NOMO-1 treated with dmso at 0.1 percent for 144 hours (cell line): ENCODE measurements around the gene SLC66A3.

Experiments used
- DNase-seq: peaks from one replicate; lab custom pipeline; 2025; ENCODE audit not compliant: unreplicated experiment; lab: John Stamatoyannopoulos, UW

The SLC66A3 gene

DNA sequence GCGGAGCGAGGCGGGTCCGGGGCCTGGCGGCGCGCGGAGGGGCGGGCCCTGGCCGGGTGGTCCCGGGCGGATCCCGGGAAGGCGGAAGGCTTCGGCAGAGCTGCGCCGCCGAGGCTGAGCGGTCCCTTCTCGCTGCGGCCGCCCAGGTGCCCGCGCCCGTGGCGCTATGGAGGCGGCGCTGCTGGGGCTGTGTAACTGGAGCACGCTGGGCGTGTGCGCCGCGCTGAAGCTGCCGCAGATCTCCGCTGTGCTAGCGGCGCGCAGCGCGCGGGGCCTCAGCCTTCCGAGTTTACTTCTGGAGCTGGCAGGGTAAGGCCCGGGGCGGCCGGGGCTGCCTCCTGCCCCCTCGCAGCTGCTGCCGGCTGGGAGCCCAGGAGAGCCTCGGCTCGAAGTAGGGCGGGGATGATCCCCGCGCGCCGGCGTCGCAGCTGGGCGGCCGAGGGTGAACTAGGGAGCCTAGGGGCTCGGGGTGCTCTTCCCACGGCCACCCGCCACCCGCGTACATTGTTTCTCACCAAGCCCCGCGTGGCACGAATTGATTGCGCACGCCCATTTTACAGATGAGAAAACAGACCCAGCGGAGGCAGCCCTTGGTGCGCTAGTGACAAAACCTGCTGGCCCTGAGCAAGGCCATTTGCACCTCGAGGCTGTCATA is at the start of gene SLC66A3:
TSS of gene SLC66A3 (plus strand) at position 87 of the 655 bp plus-strand sequence. CDS start at position 167, 80 bp downstream.
- DNase-seq = peak; percentile 83

DNA sequence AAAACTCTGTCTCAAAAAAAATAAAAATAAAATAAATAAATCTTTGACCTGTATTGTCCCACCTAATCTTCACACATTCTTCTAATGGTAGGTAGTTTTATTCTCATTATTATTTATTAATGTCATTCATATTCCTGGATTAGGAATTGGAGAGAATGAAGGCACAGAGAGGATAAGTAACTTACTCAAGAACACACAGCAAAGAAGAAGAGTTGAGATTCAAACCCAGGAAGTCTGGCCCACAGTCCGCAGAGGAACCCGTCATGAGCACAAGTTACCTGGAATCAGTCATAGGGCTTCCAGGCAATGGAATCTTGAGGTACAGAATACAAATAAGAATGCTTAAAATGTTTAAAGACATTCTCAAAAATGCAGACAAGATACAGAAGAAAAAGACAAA is 46.3 kb upstream of the SLC66A3 start:
- DNase-seq = no peak

DNA sequence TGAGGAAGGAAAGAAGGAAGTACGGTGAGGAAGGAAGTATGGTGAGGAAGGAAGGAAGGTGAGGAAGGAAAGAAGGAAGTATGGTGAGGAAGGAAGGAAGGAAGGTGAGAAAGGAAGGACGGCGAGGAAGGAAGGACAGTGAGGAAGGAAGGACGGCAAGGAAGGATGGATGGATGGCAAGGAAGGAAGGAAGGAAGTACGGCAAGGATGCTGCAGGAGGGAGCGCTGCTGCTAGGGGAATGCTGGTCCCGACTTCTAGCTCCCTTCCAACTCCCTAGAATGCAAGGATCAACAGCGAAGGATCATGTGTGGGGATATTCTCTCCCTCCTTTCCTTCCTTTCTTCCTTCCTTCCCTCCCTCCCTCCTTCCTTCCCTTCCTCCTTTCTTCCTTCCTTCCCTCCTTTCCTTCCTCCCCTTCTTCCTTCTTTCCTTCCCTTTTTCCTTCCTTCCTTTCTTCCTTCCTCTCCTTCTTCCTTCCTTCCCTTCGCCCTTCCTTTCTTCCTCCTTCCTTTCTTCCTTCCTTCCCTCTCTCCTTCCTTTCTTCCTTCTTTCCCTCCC is 42.3 kb upstream of the SLC66A3 start:
- no peak for DNase-seq

DNA sequence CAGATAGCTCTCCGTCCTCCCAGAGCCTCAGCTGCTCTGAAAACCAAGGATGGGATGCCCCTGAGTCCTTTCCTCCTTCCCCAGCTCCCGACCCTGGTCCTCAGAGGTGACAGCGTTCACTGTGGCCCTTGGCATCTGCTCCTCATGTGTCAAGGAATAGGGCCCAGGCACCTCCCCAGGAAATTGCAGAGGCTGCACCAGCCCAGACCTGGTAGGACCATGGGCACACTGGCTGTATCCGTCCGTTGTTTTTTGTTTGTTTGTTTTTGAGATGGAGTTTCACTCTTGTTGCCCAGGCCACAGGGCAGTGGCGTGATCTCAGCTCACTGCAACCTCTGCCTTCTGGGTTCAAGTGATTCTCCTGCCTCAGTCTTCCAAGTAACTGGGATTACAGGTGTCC is 37.5 kb upstream of the SLC66A3 start:
- DNase-seq = no peak

DNA sequence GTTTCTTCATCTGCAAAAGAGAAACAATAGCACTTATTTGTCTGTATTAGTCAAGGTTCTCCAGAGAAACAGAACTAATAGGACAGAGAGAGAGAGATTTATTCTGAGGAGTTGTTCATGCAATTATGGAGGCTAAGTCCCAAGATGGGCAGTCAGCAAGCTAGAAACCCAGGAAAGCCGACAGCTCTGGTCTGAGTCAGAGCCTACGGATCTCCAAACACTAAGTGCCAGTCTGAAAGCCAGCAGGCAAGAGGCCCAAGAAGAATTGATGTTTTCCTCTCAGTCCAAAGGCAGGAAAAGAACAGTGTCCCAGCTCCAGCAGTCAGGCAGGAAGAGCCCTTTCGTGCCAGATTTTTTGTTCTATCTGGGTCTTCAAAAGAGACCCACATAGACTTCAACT is 36.5 kb upstream of the SLC66A3 start:
- no peak for DNase-seq

DNA sequence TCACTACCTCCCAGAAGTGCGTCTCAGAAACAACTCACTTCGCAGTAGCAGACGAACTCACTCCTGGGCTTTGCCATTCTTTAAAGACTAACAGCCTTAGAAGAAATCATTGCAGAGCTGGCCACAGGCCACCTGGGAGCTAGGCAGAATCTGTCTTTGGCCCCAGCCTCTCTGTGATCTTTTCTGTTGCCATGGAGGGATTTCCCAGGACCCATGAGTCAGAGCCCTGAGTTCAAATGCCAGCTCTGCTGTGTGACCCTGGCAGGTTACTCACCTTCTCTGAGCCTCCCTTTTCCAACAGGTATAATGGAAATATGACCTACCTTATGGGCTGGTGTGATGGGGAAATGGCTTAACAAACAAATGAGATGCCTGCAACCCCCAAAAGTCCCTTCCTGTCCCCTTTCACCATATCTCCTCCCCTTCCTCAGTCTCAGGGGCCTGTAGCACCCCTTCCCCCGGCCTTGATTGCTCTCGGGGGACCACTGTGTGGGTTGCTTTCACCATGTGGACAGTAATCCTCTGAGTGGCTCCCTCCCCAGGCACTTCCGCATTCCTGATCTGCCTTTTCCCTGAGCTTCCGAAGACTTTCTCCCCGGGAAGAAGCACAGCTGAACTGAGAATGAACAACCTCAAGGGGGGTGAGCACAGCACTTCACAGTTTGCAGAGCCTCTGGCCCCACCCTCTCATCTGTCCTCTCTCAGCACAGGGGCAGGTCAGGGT is 34.0 kb upstream of the SLC66A3 start:
- no peak for DNase-seq

DNA sequence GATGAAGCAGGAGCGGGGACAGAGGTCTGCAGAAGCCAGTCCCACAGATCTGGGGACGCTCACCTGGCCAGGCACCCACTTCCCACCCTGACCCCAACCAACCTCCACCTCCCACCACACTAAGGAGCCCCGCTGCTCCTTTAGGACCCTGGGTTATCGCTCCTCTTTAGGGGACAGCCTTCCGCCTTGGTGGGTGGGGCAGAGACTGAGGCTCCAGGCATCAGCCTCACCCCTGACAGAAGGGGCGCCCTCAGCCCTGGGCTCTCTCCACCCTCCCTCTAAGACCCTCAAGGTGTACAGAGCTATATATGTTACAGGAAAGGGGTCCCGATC is 33.5 kb upstream of the SLC66A3 start:
- no peak for DNase-seq

DNA sequence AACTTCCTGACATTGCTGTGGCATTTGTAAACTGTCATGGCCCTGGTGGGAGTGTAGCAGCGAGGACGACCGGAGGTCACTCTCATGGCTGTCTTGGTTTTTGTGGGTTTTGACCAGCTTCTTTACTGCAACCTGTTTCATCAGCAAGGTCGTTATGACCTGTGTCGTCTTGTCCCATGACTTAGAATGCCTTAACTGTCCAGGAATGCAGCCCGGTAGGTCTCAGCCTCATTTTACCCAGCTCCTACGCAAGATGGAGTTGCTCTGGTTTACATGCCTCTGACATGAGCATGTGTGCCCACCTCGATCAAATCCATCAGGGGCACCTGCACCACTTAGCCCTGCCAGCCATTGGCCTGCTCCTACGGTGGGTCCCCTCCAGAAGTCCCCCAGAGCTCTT is 32.9 kb upstream of the SLC66A3 start:
- no peak for DNase-seq

DNA sequence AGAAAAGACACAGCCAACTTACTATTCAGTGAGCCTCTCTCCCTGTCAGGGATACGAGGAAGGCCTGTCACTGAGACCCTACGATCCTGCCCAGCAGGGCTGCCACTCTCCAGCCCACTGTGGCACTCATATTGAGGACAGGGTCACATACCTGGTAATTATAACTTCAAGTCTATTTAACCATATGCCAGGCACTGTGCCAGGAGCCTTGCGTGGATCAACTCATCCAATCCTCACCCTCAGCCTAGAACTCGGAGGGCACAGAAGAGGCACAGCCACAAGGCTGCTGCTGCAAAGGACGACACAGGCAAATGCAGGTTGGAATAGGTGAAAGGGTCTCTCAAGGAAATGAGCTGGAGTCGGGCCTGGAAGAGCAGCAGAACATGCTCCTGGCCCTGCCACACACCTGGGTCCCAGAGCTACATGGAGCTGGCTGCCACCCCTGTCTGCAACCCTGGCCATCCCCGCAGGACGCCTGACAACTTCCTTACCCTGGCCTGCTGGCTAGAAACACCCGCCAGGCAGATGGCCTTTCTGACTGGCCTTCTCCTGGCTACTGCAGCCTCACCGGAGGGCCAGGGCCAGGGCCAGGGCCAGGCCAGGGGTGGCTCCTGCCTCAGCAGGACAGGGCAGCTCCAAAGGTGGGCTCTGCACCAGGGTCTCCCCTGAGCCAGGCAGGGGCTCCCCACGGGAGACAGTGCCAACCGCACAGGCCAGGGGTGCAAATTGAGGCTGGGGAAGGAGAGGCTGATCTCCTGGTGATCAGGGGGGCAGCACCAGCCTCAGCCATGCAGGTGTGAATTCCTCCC is 32.1 kb upstream of the SLC66A3 start:
- no peak for DNase-seq

DNA sequence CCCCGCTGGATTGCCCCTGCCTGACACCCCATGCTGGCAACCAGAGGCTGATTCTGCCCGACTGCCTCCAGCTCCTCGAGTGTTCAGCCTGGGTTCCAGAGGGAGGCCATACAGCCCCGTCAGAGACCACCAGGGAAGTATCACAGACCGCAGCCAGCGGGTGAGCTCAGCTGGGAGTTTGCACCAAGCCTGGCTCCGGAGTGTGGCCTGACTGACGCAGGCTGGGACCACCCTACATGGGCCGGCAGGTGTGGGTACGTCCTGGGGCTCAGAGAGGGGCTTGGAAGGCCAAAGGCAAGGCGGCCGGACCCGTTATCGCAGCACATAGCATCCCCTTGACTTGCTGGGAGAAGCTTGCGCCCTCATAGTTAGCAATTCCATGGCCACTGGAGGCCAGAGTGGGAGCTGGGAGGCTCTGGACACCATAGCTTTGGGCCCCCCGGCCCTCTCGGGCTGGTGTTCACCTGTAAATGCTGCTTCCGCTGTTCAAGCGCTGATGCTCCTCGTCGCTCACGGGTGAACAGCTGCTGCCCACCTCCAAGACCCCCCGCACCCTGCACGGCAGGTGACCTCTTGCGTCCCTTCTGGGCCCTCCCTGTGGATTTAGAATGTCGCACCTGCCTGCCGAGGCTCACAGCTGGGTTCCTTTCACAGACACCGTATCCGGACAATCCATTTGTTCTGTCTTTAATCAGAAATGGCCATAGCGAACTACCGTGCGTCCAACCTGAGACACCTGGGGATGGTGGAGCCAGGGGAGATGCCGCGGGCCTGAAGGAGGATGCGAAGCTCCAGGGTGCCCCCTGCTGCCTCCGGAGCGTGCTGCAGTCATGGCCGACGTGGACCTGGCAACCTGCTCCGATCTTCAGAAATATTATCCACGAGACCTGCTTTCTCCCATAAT is 31.2 kb upstream of the SLC66A3 start:
- DNase-seq = peak; percentile 43

DNA sequence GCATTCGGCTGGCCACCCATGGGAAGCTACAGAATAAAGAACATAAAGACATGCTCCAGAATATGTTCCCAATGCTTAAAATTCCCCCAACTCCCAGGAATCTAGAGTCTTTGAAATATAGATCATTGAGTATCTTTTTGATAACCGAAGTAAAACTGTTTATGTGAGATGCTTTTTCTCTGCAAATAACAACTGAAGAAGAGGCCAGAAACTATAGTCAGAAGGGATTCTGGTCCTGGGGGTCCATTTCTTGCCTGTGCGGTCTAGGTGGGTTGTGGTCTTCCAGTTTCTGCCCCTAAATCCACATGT is 30.6 kb upstream of the SLC66A3 start:
- no peak for DNase-seq

DNA sequence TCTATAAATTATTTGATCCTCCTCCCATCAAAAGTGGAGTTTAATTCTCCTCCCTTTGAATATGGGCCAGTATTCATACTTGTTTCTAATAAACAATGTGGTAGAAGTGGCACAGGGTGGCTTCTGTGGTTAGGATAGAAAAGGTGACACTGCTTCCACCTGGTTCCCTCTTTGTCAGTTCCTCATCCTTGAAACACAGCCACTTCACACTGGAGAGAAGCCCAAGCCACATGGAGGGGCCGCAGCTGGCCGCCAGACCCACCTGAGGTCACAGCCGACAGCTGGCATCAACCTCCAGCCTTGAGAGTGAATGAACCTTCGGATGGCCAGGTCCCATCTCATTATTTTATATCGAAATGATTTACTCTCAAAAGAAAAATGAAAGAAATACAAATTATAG is 27.5 kb upstream of the SLC66A3 start:
- DNase-seq = no peak

DNA sequence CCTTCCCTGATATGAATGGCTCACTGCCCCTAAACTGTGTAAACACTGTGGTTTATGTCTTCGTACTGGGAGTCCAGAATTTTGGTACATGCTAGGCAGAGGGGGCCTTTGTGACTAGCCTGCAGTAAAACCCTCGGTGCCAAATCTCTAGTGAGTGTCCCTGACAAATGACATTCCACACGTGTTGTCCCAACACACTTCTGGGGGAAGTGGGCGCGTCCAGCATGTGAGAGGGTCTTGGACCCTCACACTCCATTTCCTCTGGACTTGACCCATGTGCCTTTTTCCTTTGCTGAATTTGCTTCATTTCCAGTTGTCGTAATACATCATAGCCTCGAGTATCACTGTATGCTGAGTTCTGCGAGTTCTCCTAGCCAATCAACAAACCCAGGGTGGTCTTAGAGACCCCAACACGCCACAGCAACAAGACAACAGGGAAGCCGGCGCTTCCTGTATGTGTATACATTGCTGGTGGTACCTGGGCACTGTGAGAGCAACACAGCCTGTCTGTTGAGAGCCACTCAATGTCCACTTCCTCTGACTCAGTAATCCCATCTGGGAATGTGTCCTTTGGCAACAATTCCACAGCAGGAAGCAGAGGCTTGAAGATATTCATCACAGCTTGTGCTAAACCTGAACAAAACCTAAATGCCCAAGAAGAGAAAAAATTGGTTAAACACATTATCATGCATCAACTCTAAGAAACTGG is 26.9 kb upstream of the SLC66A3 start:
- no peak for DNase-seq

DNA sequence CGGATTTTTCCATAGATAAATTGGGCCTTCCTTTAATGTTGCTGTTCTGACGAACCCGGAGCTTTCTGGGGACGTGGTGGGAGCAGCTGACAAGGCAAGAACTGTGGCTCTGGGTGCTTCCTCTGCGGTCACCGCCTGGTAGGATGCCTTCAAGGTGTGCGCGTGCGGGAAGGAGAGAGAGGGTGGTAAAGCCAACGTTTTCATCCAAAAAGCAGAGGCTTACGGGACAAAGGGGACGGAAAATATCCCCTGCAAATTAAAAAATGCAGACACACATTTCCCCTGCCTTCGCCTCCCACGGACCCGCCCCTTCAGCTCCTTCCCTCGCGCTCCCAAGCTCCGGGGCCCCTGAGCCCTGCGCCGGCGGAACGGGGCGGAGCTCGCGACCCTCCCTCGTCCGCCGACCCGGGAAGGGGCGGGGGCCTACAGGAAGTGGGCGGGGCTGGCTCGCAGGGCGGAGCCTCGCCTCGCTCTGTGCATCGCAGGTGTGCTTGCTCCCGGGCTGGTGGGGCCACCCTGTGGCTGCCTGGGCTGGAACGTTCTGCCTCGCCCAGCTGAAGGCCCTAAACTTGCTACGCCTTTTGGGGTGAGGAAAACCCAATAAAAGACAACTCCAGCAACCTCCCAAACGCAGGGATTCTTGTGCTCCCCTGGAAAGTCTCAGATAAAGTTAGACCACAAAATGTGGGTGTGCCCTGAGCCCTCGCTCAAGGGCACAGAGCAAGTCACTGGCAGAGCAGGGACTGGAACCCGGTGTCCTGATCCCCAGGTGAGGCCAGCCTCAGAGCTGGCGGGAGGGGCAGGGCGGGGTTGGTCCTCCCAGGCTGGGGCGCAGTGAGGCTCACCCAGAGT is 25.4 kb upstream of the SLC66A3 start:
- peak; percentile 6 for DNase-seq

DNA sequence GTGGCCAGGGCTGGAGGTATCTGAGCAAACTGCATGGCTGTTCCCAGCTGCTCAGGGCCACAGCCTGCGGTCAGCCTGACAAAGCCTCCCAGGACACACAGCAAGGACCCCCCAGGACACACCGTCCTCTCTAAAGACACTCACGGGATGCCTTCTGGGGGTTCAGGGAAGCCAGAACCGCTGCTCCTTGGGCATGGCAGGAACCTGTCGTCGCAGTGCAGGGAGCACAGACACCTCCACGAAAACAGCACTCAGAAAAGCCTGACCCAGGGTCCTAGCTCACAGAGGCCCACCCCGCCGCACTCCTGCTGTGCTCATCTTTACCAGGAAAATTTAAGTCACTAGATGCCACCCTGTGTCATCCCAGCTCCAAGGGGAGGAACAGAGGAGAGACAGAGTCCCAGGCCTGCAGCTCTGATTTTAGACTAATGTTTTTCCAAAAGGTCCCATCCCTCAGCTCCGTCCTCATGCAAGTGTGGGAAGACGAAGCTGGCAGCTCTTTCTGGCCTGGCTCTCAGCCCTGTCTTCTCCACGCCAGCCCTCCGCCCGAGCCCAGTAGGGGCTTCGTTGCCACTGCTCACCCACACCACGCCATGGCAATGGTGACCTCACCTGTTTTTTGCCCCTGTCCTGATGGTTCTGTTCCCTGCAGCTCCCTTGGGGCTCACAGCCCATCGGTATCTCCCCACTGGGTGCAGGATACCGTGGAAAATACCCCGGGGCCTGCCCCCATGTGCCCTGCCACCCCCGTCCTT is 23.9 kb upstream of the SLC66A3 start:
- no peak for DNase-seq

DNA sequence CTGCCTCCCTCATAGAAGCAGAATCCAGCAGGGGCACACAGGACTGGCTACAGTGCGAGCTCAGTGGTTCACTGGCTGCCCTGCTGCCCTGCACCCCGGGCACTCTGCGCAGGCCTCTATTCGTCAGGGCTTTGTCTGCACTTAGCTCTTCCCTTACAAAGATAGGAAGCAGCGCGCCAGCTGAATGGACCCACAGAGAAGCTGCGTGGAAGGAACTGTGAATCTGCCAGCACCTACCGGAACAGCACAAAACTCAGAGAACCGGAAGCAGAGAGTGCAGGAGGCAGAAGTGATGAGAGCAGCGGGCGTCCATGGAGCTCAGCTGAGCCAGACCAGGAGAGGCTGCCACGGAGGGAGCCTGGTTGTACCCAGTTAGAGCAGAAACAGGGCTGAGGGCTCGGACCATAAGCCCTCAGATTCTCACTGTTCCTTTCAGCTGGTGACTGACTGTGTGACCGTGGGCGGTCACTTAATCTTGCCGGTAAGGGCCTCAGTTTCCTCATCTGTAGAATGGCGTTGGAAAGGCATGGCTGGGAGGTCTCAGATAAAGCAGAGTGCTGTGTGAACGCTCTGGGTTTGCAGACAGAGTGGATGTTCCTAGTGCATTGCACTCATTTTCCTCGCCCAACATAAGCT is 23.1 kb upstream of the SLC66A3 start:
- no peak for DNase-seq

DNA sequence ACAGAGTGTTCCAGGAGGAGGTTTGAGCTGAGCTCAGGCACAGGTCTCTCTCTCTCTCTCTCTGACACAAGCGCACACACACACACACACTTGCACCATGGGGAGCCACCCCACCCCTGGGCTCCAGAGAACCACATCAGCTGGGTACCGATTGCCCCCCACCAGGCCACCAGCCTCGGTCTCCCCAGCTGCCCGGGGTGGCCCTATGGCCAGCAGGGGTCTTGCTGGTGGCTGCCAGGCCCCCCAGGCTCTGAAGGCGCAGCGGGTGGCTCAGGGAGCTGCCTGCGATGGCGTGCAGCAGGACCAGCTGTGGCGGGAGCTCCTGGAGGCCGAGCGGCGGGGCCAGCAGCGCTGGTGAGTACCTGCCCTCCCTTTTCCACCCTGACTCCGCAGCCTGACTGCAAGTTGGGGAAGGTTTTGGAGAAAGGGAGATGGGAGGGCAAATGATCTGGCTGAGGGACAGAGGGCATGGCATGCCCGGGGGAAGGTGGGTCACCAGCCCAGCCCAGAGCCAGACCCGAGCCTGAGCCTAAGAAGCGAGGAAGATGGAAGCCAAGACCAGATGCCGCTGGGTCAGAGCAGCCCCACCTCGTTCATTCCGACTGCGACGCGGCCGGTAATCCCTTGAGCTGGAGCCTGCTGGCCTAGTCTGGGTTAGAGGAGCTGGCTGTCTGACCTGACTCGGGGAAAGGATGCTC is 21.9 kb upstream of the SLC66A3 start:
- DNase-seq = no peak

DNA sequence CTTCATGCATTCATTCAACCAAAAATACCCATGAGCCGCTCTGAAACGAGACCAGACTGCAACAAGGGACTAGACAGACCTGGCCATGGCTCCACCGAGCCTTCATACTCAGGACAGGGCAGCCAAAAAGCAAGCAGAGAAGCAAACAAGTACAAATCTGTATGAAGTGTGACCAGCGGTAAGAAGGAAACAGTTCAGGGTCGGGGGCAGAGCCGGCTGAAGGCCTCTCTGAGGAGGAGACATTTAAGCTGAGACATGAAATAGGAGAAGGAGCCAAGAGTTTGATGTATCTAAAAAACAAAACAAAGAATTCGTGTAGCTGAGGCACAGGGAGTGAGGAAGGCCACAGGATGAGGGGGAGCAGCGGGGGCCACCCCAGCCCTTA is 21.3 kb upstream of the SLC66A3 start:
- DNase-seq = no peak
